Central memory CD8-positive, alpha-beta T cell (primary cell): ENCODE data around the gene PRKN.

Source experiments
- ATAC-seq: fragments of 150-1000 bp; cut with Tn5 transposase; replicated peaks from 2 replicates; pipeline ENCODE4 v1.10.0; 2022; ENCODE audit warnings: mild to moderate bottlenecking, moderate FRiP score, moderate number of reproducible peaks; ENCODE audit not compliant: poor library complexity, severe bottlenecking; ENCODE audit errors: extremely low read depth
- DNase-seq, 2 donors: peaks; one replicate each; pipeline ENCODE4 v3.0.0; 2021; ENCODE audit warnings: low spot score in 2 of 2
- H3K27ac Mint-ChIP-seq: one replicate; pipeline ENCODE4 v1.8.0; 2022; ENCODE audit warnings: low read depth, mild to moderate bottlenecking, moderate library complexity, mixed read lengths
- H3K27me3 Mint-ChIP-seq: one replicate; pipeline ENCODE4 v1.8.0; 2022; ENCODE audit warnings: mixed read lengths
- H3K36me3 Mint-ChIP-seq: one replicate; pipeline ENCODE4 v1.8.0; 2022; ENCODE audit warnings: mild to moderate bottlenecking, moderate library complexity, mixed read lengths; ENCODE audit not compliant: insufficient read depth
- H3K4me1 Mint-ChIP-seq: one replicate; pipeline ENCODE4 v1.8.0; 2022; ENCODE audit warnings: mixed read lengths
- H3K4me3 Mint-ChIP-seq: one replicate; pipeline ENCODE4 v1.8.0; 2022; ENCODE audit warnings: mild to moderate bottlenecking, moderate library complexity, mixed read lengths
- H3K9me3 Mint-ChIP-seq: one replicate; pipeline ENCODE4 v1.8.0; 2022; ENCODE audit warnings: mixed read lengths

PRKN gene

GRCh38 chr6:162442687-162443086, 284.9 kb downstream of the PRKN start:
- ATAC-seq (no peak), DNase-seq (no peak)
- peaks cover 2% of the 10 kb centered on the region for H3K36me3 Mint-ChIP-seq
- peaks cover 25% of the 10 kb centered on the region for H3K9me3 Mint-ChIP-seq
- H3K27ac Mint-ChIP-seq, result no peak overlapping the region
- no peaks in the 10 kb centered on the region for H3K4me1 Mint-ChIP-seq
- no peak overlapping the region for H3K4me3 Mint-ChIP-seq
- H3K27me3 Mint-ChIP-seq, result no peaks in the 10 kb centered on the region

- ATAC-seq, result no peak
- peaks cover 2% of the 10 kb centered on the region for H3K36me3 Mint-ChIP-seq
- peaks cover 25% of the 10 kb centered on the region for H3K9me3 Mint-ChIP-seq
- H3K4me1 Mint-ChIP-seq, result no peaks in the 10 kb centered on the region
- no peak overlapping the region for H3K27ac Mint-ChIP-seq
- DNase-seq, result no peak
- no peaks in the 10 kb centered on the region for H3K27me3 Mint-ChIP-seq
- H3K4me3 Mint-ChIP-seq, result no peak overlapping the region
Measured at GRCh38 chr6:162441991-162442390, 285.6 kb downstream of the PRKN start.

GRCh38 chr6:162438980-162439379, 288.6 kb downstream of the PRKN start:
- Mint-ChIP-seq H3K36me3 (no peaks in the 10 kb centered on the region), H3K27ac (no peak overlapping the region), H3K4me1 (no peaks in the 10 kb centered on the region), H3K27me3 (no peaks in the 10 kb centered on the region), H3K9me3 (peaks cover 18% of the 10 kb centered on the region), H3K4me3 (no peak overlapping the region)
- ATAC-seq, result no peak
- no peak for DNase-seq

- Mint-ChIP-seq H3K36me3 (no peaks in the 10 kb centered on the region), H3K27ac (no peak overlapping the region), H3K27me3 (no peaks in the 10 kb centered on the region), H3K9me3 (peaks cover 10% of the 10 kb centered on the region), H3K4me1 (no peaks in the 10 kb centered on the region), H3K4me3 (no peak overlapping the region)
- ATAC-seq, result no peak
- DNase-seq, result no peak
Measured at GRCh38 chr6:162435071-162435470, 292.5 kb downstream of the PRKN start.

GRCh38 chr6:162421004-162421403, 306.6 kb downstream of the PRKN start:
- DNase-seq (no peak), ATAC-seq (no peak)
- Mint-ChIP-seq H3K9me3 (peaks cover 12% of the 10 kb centered on the region), H3K4me1 (no peaks in the 10 kb centered on the region), H3K27ac (no peak overlapping the region), H3K36me3 (peaks cover 2% of the 10 kb centered on the region), H3K27me3 (no peaks in the 10 kb centered on the region), H3K4me3 (no peak overlapping the region)

- H3K27ac Mint-ChIP-seq, result no peak overlapping the region
- DNase-seq, result no peak
- H3K4me1 Mint-ChIP-seq, result no peaks in the 10 kb centered on the region
- H3K36me3 Mint-ChIP-seq, result peaks cover 2% of the 10 kb centered on the region
- peaks cover 6% of the 10 kb centered on the region for H3K9me3 Mint-ChIP-seq
- no peaks in the 10 kb centered on the region for H3K27me3 Mint-ChIP-seq
- no peak for ATAC-seq
- no peak overlapping the region for H3K4me3 Mint-ChIP-seq
Measured at GRCh38 chr6:162416831-162417537, 310.6 kb downstream of the PRKN start.

GRCh38 chr6:162416307-162416706, 311.3 kb downstream of the PRKN start:
- no peak overlapping the region for H3K27ac Mint-ChIP-seq
- no peak overlapping the region for H3K4me3 Mint-ChIP-seq
- ATAC-seq (no peak), DNase-seq (no peak)
- H3K4me1 Mint-ChIP-seq, result no peaks in the 10 kb centered on the region
- H3K9me3 Mint-ChIP-seq, result peaks cover 6% of the 10 kb centered on the region
- no peaks in the 10 kb centered on the region for H3K27me3 Mint-ChIP-seq
- peaks cover 2% of the 10 kb centered on the region for H3K36me3 Mint-ChIP-seq

- no peak overlapping the region for H3K27ac Mint-ChIP-seq
Measured at GRCh38 chr6:162409741-162410691, 317.6 kb downstream of the PRKN start.

GRCh38 chr6:162408826-162409535, 318.6 kb downstream of the PRKN start:
- no peaks in the 10 kb centered on the region for H3K36me3 Mint-ChIP-seq
- DNase-seq (no peak), ATAC-seq (no peak)
- H3K27me3 Mint-ChIP-seq, result no peaks in the 10 kb centered on the region
- no peak overlapping the region for H3K4me3 Mint-ChIP-seq
- no peaks in the 10 kb centered on the region for H3K9me3 Mint-ChIP-seq
- H3K27ac Mint-ChIP-seq, result no peak overlapping the region
- H3K4me1 Mint-ChIP-seq, result no peaks in the 10 kb centered on the region

More at GRCh38 chr6:162409741-162410691, 317.6 kb downstream of the PRKN start:
- no peak for ATAC-seq
- Mint-ChIP-seq H3K9me3 (no peaks in the 10 kb centered on the region), H3K36me3 (no peaks in the 10 kb centered on the region), H3K27me3 (no peaks in the 10 kb centered on the region), H3K4me1 (no peaks in the 10 kb centered on the region), H3K4me3 (no peak overlapping the region)
- DNase-seq, result no peak

- no peak for ATAC-seq
- DNase-seq, result no peak
- H3K4me3 Mint-ChIP-seq, result no peak overlapping the region
- no peaks in the 10 kb centered on the region for H3K36me3 Mint-ChIP-seq
- H3K27me3 Mint-ChIP-seq, result no peaks in the 10 kb centered on the region
- H3K9me3 Mint-ChIP-seq, result no peaks in the 10 kb centered on the region
- no peak overlapping the region for H3K27ac Mint-ChIP-seq
- no peaks in the 10 kb centered on the region for H3K4me1 Mint-ChIP-seq
Measured at GRCh38 chr6:162404951-162405350, 322.6 kb downstream of the PRKN start.

GRCh38 chr6:162403031-162403430, 324.5 kb downstream of the PRKN start:
- H3K4me3 Mint-ChIP-seq, result no peak overlapping the region
- no peak overlapping the region for H3K27ac Mint-ChIP-seq
- ATAC-seq (no peak), DNase-seq (no peak)
- H3K36me3 Mint-ChIP-seq, result no peaks in the 10 kb centered on the region
- no peaks in the 10 kb centered on the region for H3K27me3 Mint-ChIP-seq
- no peaks in the 10 kb centered on the region for H3K9me3 Mint-ChIP-seq
- H3K4me1 Mint-ChIP-seq, result no peaks in the 10 kb centered on the region

- no peaks in the 10 kb centered on the region for H3K4me1 Mint-ChIP-seq
- no peaks in the 10 kb centered on the region for H3K27me3 Mint-ChIP-seq
- H3K4me3 Mint-ChIP-seq, result no peak overlapping the region
- no peaks in the 10 kb centered on the region for H3K36me3 Mint-ChIP-seq
- DNase-seq, result no peak
- H3K9me3 Mint-ChIP-seq, result peaks cover 10% of the 10 kb centered on the region
- ATAC-seq, result no peak
- H3K27ac Mint-ChIP-seq, result no peak overlapping the region
Measured at GRCh38 chr6:162395181-162395580, 332.4 kb downstream of the PRKN start.
